Fibroblast of villous mesenchyme (primary cell): ENCODE results near the gene STX18. TPM values are rescaled to one million over a fixed set of nuclear protein-coding genes. Genes with fewer than 3 reads are reported as not detected.
"Not testable (repeated sequence)": the region's sequence is repeated elsewhere in the genome, so short reads cannot be mapped to it uniquely, and the experiment has no call there.

Experiments used
- DNase-seq: peaks from one replicate; pipeline ENCODE4 v3.0.0-alpha.2; 2010; ENCODE audit warnings: low read depth
- H3K4me3 ChIP-seq: 2 replicates; pipeline ENCODE4 v1.5.1; 2011; ENCODE audit warnings: low read depth, mild to moderate bottlenecking, low read length
- CTCF ChIP-seq: IDR thresholded peaks from 2 replicates; pipeline ENCODE4 v1.5.1; 2012; ENCODE audit warnings: low read depth, mild to moderate bottlenecking, low read length; ENCODE audit not compliant: insufficient read depth
- total RNA-seq: library from RNA; depleted of rRNA; stranded (reverse); fragments of >200 nt; gene quantifications from 2 replicates; pipeline ENCODE4 v1.2.3, GENCODE V29; 2012

The STX18 gene
- total RNA-seq, 1 donor, result 24.2 TPM

DNA sequence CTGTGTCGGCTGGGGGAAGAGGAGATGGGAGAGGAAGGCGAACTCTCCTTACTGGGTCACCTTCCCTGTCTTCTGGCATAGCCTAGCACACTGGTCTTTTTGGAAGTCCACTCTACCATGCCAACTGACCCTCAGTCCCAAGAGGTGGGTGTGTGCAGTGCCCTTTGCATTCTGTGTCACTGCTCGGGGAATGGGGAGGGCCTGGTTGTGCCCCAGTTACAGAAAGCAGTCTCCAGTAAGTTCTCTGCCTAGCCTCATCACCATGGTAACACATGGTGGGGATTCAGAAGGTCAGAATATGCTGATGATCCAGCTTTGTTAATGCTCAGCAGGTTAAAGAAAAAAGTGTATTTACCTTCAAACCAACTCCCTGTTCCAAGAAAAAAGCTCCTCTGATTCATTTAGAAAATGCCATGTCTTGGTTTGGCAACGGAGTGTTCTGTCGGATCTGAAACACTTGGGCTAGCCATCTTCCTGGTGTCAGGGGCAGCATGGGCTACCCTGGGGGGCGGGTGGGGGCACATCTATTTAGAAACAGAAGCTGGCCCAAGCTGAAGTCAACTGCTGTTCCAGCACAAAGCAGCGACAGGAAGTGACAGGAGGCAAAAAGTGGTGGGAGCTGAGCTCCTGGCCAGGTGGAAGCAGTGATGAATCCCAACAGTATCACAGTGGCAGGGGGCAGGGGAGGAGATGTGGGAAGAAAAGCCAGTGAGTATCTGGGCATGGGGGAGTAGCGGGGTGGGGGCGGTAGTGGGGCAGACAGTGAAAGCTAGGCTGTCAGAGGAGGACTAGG lies 117.9 kb downstream of the STX18 start:
- no peak for DNase-seq
- no peak overlapping the region for H3K4me3 ChIP-seq
- TF ChIP-seq CTCF, result no peak

DNA sequence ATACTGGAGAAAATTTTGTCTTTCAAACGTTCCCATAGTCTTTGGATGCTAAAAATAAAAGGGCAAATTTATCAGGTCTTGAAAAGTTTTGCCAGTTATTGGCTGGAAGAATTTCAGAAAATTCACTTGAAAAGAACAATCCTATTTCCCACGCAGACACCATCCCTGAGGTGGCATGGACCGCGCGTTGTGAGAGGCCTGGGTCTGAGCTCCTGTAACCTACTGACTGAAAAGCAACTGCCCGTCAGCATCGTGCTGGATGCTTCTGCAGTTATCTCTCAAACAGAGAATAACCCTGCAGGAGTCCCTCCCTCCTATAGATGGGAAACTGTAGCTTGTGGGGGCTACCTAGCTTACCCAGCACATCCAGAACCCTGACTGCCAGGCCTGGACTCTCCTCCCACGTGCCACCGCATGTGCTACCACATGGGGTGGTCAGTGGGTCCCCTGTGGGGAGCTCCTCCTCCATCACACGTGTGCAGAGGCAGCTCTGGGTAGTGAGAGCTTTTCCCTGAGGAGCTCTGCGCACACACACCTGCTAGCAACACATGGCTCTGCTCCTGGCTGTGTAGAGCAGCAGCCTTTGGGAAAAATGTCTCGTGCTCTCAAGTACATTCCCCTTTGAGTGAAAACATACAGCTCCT lies 118.9 kb downstream of the STX18 start:
- DNase-seq, result no peak
- no peak overlapping the region for H3K4me3 ChIP-seq
- no peak for TF ChIP-seq CTCF

- not testable (repeated sequence) for H3K4me3 ChIP-seq, DNase-seq
Observed at GRCh38 chr4:4422117-4422516, 119.7 kb downstream of the STX18 start.

DNA sequence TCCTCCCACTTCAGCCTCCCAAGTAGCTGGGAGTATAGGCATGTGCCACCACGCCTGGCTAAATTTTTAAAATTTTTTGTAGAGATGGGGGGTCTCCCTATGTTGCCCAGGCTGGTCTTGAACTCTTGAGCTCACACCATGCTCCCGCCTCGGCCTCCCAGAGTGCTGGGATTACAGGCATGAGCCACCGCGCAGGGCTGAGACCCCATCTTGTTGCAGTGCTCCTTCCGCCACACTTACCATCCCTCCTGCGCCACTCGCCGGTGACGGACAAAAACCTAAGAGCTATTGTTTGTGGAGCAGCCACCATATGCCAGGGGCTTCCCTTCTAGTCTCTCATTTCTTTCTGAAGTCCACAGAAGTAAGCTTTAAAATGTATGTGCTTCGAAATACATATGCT lies 120.5 kb downstream of the STX18 start:
- TF ChIP-seq CTCF, result no peak
- H3K4me3 ChIP-seq, result no peak overlapping the region
- DNase-seq, result no peak

- TF ChIP-seq CTCF, result no peak
- no peak overlapping the region for H3K4me3 ChIP-seq
- DNase-seq, result no peak
Observed at GRCh38 chr4:4420421-4420820, 121.4 kb downstream of the STX18 start.

- H3K4me3 ChIP-seq, result no peak overlapping the region
- no peak for TF ChIP-seq CTCF
- DNase-seq, result no peak
Observed at GRCh38 chr4:4419896-4420295, 122.0 kb downstream of the STX18 start.

GRCh38 chr4:4418676-4419390 lies 123.0 kb downstream of the STX18 start:
- TF ChIP-seq CTCF, result no peak
- H3K4me3 ChIP-seq, result no peak overlapping the region
- DNase-seq, result no peak
